K562 (cell line): ENCODE data around the gene TRIOBP. TPM values are rescaled to one million over a fixed set of nuclear protein-coding genes. Genes with fewer than 3 reads are reported as not detected.

Source experiments
- ATAC-seq: fragments of 200-7000 bp; cut with Tn5 transposase; 3 replicates; pipeline ENCODE4 v1.9.1; 2020; ENCODE audit warnings: moderate library complexity
- BruUV-seq: library from RNA; stranded (reverse); fragments of 400-500 nt; replicated peaks from 2 replicates; lab custom pipeline; 2021; lab: Mats Ljungman, UMichigan
- CTCF ChIA-PET: fragments of 300-600 bp; formaldehyde crosslinking; extraction: SDS; loops from one replicate; lab custom pipeline; 2021; ENCODE audit warnings: low intra/inter-chr PET ratio; lab: Yijun Ruan, JAX
- POLR2A ChIA-PET: fragments of 300-600, 350-650 bp; sonication (Branson Sonifier 250); formaldehyde crosslinking; extraction: SDS; loops from one replicate; lab custom pipeline; 2021; ENCODE audit warnings: antibody characterized with exemption, inconsistent platforms; lab: Yijun Ruan, JAX
- DNase-seq, 4 experiments: peaks; one replicate each; pipeline versions ENCODE4 v3.0.0 to v3.0.0-alpha.2; 2011 to 2018; ENCODE audit warnings: low spot score in 3 of 4, mixed read lengths in 3 of 4; ENCODE audit errors: extremely low read depth in 1 of 4
- FAIRE-seq: peaks from 2 replicates; lab custom pipeline; 2011; peaks lifted over from hg19 to GRCh38; lab: Jason Lieb, UNC
- H2AFZ ChIP-seq: 2 replicates; pipeline ENCODE4 v1.6.0; 2011; ENCODE audit warnings: low read depth, low read length, control low read depth, inconsistent platforms
- H3K27ac ChIP-seq: fragments of 200-600 bp; 3 replicates; pipeline ENCODE4 v1.8.0; 2011; ENCODE audit warnings: low read depth, mild to moderate bottlenecking, control low read depth, inconsistent platforms, low read length, moderate library complexity, mixed read lengths; ENCODE audit errors: extremely low read depth
- H3K27me3 ChIP-seq, 2 experiments: fragments of 300-600 bp in 1 of 2; 2 replicates in 1 of 2; 3 replicates in 1 of 2; pipeline versions ENCODE4 v1.6.0 to v1.8.0; 2011; ENCODE audit warnings: inconsistent platforms in 2 of 2, low read length in 2 of 2, mild to moderate bottlenecking in 1 of 2, mixed read lengths in 1 of 2, moderate library complexity in 1 of 2; ENCODE audit not compliant: control insufficient read depth in 2 of 2, insufficient read depth in 2 of 2
- H3K36me3 ChIP-seq: fragments of 300-600 bp; 3 replicates; pipeline ENCODE4 v1.8.0; 2011; ENCODE audit warnings: mild to moderate bottlenecking, low read length, inconsistent platforms; ENCODE audit not compliant: control insufficient read depth, insufficient read depth
- H3K4me1 ChIP-seq, 2 experiments: fragments of 200-600 bp in 1 of 2; replicated peaks in 1 of 2; 2 replicates in 1 of 2; 3 replicates in 1 of 2; pipeline versions ENCODE4 v1.5.1 to v1.8.0; 2011; ENCODE audit warnings: inconsistent platforms in 2 of 2, low read length in 2 of 2, mild to moderate bottlenecking in 1 of 2, mixed read lengths in 1 of 2, moderate library complexity in 1 of 2; ENCODE audit not compliant: control insufficient read depth in 2 of 2, insufficient read depth in 2 of 2
- H3K4me2 ChIP-seq: 2 replicates; pipeline ENCODE4 v1.6.1; 2011; ENCODE audit warnings: low read length, control low read depth, inconsistent platforms, mixed read lengths; ENCODE audit not compliant: insufficient read depth
- H3K4me3 ChIP-seq: fragments of 200-600 bp; sonication (generic), shearing (Covaris generic); 2 replicates; pipeline ENCODE4 v1.5.1; 2016; ENCODE audit warnings: control low read depth, inconsistent platforms
- H3K79me2 ChIP-seq: fragments of 200-600 bp; 3 replicates; pipeline ENCODE4 v1.8.0; 2011; ENCODE audit warnings: low read length, inconsistent platforms; ENCODE audit not compliant: control insufficient read depth, insufficient read depth
- H3K9ac ChIP-seq, 2 experiments: 2 replicates each; pipeline versions ENCODE4 v1.6.0 to v1.6.1; 2011; ENCODE audit warnings: low read depth in 2 of 2, low read length in 2 of 2, control low read depth in 1 of 2, inconsistent platforms in 1 of 2, mild to moderate bottlenecking in 1 of 2, mixed read lengths in 1 of 2; ENCODE audit not compliant: insufficient read depth in 1 of 2
- H3K9me1 ChIP-seq: one replicate; pipeline ENCODE4 v1.6.0; 2011; ENCODE audit warnings: inconsistent platforms, mild to moderate bottlenecking, low read length, moderate library complexity; ENCODE audit not compliant: control insufficient read depth, insufficient read depth
- H3K9me3 ChIP-seq: replicated peaks from 2 replicates; pipeline ENCODE4 v1.5.1; 2011; ENCODE audit warnings: low read depth, low read length, inconsistent platforms; ENCODE audit not compliant: control insufficient read depth, insufficient read depth
- H4K20me1 ChIP-seq: replicated peaks from 2 replicates; pipeline ENCODE4 v1.6.1; 2011; ENCODE audit warnings: low read length, inconsistent platforms, mixed read lengths; ENCODE audit not compliant: control insufficient read depth, insufficient read depth
- BCL6 ChIP-seq: fragments of 250-450 bp; sonication (Bioruptor Pico); IDR thresholded peaks from 2 replicates; pipeline ENCODE4 v1.4.0; 2020
- KDM4B ChIP-seq, 2 experiments: fragments of 450-650 bp in 1 of 2; sonication (generic) in 1 of 2; IDR thresholded peaks; 2 replicates each; pipeline ENCODE4 v1.6.1; 2016 to 2017; ENCODE audit warnings: borderline replicate concordance in 2 of 2, antibody characterized with exemption in 1 of 2, low read depth in 1 of 2, mild to moderate bottlenecking in 1 of 2
- PYGO2 ChIP-seq: fragments of 450-650 bp; IDR thresholded peaks from 2 replicates; pipeline ENCODE4 v1.6.1; 2016; ENCODE audit warnings: mild to moderate bottlenecking, missing genetic modification characterization, moderate library complexity, missing compliant biosample characterization
- RFX1 ChIP-seq: fragments of 450-650 bp; IDR thresholded peaks from 2 replicates; pipeline ENCODE4 v1.6.1; 2016; ENCODE audit warnings: mild to moderate bottlenecking, moderate library complexity
- SETDB1 ChIP-seq: IDR thresholded peaks from one replicate; pipeline ENCODE4 v1.6.1; 2012; ENCODE audit warnings: low read length, control low read depth, inconsistent platforms
- SMC3 ChIP-seq: conservative IDR thresholded peaks from 2 replicates; pipeline ENCODE4 v1.6.1; 2011; ENCODE audit warnings: low read depth, low read length, improper control_type of control experiment; ENCODE audit not compliant: insufficient read depth
- STAT5B ChIP-seq: fragments of 250-450 bp; sonication (Bioruptor Pico); IDR thresholded peaks from 2 replicates; pipeline ENCODE4 v1.8.0; 2021; ENCODE audit warnings: mild to moderate bottlenecking, inconsistent platforms
- XRCC5 ChIP-seq: fragments of 200-400 bp; formaldehyde crosslinking; IDR thresholded peaks from 2 replicates; pipeline ENCODE4 v1.6.1; 2017; ENCODE audit warnings: low read depth, mild to moderate bottlenecking, low read length
- ZNF280A ChIP-seq: fragments of 450-650 bp; IDR thresholded peaks from 2 replicates; pipeline ENCODE4 v1.6.1; 2018; ENCODE audit warnings: mild to moderate bottlenecking, low read depth; ENCODE audit not compliant: partially characterized antibody
- ZNF41 ChIP-seq: fragments of 250-450 bp; sonication (Bioruptor Pico); conservative IDR thresholded peaks from 2 replicates; pipeline ENCODE4 v1.4.0; 2020; ENCODE audit warnings: mild to moderate bottlenecking
- WGBS: fragments of 100-300 bp; shearing (Covaris generic); methylation state at CpG from one replicate; pipeline ENCODE4 v1.1.6; 2016; ENCODE audit warnings: low coverage, mixed read lengths; ENCODE audit not compliant: insufficient coverage; ENCODE audit errors: missing lambda C conversion rate; 5-methylcytosine and 5-hydroxymethylcytosine counted together
- in situ Hi-C: fragments of 300-500 bp; cut with MboI; formaldehyde crosslinking; loops from 4 replicates; pipeline ENCODE4 v1.15.0; 2018; ENCODE audit warnings: inconsistent platforms, mixed read lengths
- intact Hi-C: fragments of 100-400 bp; cut with micrococcal nuclease; formaldehyde crosslinking; loops from 2 replicates; pipeline ENCODE4 v1.14.2; 2022
- polyA plus RNA-seq, 8 experiments: library from polyadenylated mRNA; depleted of rRNA in 4 of 8; stranded (reverse) in 5 of 8; unstranded in 3 of 8; fragments of >200 nt; fragmentation: Nextera tagmentation in 2 of 8; fragmentation: Illumina TruSeq in 1 of 8; extraction: Ambion mirVana in 2 of 8; extraction: Trizol in 1 of 8; gene quantifications; 2 replicates each; pipeline versions ENCODE4 v1.2.1 to v1.2.3, GENCODE V29; 2011 to 2014; ENCODE audit warnings: inconsistent platforms in 1 of 8, missing spikeins in 1 of 8
- total RNA-seq, 7 experiments: library from RNA; depleted of rRNA in 6 of 7; stranded (reverse); fragments of >200 nt in 6 of 7; fragmentation: Illumina TruSeq in 2 of 7; extraction: Trizol in 2 of 7; gene quantifications; 2 replicates each; pipeline versions ENCODE4 v1.2.1 to v1.2.3, GENCODE V29; 2011 to 2021; ENCODE audit warnings: low replicate concordance in 1 of 7
- TF ChIP-seq, protein P1 (sequence below): fragments of 450-650 bp; IDR thresholded peaks from 2 replicates; pipeline ENCODE4 v1.6.1; 2016; ENCODE audit warnings: mild to moderate bottlenecking

The TRIOBP gene
- total and polyA plus RNA-seq, 9 of the 15 experiments (the other 6 are each of a cell fraction or from before 2014, with no cell fraction given), result 0.24 to 13.8 (median 5.5) TPM

GRCh38 chr22:37655252-37655563, 41.6 kb upstream of the TRIOBP start:
- H3K27ac ChIP-seq, result no peak overlapping the region
- TF ChIP-seq KDM4B (IDR thresholded peaks at IDR 0.05; ENCODE audit: borderline replicate concordance in 2 of 2, low read depth in 1 of 2) (no peak), SETDB1 (no peak), ZNF280A (no peak), PYGO2 (tag) (no peak), RFX1 (no peak), STAT5B (CRISPR knock-in tag) (no peak), BCL6 (CRISPR knock-in tag) (no peak), SMC3 (no peak), XRCC5 (no peak), ZNF41 (CRISPR knock-in tag) (no peak)
- TF ChIP-seq, protein P1, sequence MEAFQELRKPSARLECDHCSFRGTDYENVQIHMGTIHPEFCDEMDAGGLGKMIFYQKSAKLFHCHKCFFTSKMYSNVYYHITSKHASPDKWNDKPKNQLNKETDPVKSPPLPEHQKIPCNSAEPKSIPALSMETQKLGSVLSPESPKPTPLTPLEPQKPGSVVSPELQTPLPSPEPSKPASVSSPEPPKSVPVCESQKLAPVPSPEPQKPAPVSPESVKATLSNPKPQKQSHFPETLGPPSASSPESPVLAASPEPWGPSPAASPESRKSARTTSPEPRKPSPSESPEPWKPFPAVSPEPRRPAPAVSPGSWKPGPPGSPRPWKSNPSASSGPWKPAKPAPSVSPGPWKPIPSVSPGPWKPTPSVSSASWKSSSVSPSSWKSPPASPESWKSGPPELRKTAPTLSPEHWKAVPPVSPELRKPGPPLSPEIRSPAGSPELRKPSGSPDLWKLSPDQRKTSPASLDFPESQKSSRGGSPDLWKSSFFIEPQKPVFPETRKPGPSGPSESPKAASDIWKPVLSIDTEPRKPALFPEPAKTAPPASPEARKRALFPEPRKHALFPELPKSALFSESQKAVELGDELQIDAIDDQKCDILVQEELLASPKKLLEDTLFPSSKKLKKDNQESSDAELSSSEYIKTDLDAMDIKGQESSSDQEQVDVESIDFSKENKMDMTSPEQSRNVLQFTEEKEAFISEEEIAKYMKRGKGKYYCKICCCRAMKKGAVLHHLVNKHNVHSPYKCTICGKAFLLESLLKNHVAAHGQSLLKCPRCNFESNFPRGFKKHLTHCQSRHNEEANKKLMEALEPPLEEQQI, result no peak
- FAIRE-seq, result no peak
- POLR2A ChIA-PET, result interaction anchor here (0.9 kb wide), 1 partner anchor 18 kb away, joined by 3 read pairs; no protein-coding TSS in a partner anchor
- H3K4me3 ChIP-seq, result no peak overlapping the region
- H3K9me3 ChIP-seq, result no peaks in the 10 kb centered on the region
- H3K36me3 ChIP-seq, result peaks cover 27% of the 10 kb centered on the region; the same call in 2 of the 3 replicates
- H3K4me2 ChIP-seq, result no peak overlapping the region
- in situ Hi-C loops (no loop called here), intact Hi-C loops (no loop called here)
- peaks cover 3% of the 10 kb centered on the region for H4K20me1 ChIP-seq
- DNase-seq, result no peak
- peaks cover 2% of the 10 kb centered on the region for H3K9me1 ChIP-seq
- H3K9ac ChIP-seq, result no peak overlapping the region; a peak in 1 of 4 replicates
- H3K4me1 ChIP-seq, result peaks cover 6 to 13% of the 10 kb centered on the region in 2 experiments
- no peak for ATAC-seq
- H2AFZ ChIP-seq, result no peak overlapping the region
- no TSS peak for BruUV-seq
- H3K27me3 ChIP-seq, result no peaks in the 10 kb centered on the region
- CTCF ChIA-PET, result no interaction called here
- H3K79me2 ChIP-seq, result peaks cover 17% of the 10 kb centered on the region
- WGBS, result 93% methylated on average over 3 of the region's 17 CpGs
